ENCODE measurements around the gene PARP16.

The PARP16 gene

DNA sequence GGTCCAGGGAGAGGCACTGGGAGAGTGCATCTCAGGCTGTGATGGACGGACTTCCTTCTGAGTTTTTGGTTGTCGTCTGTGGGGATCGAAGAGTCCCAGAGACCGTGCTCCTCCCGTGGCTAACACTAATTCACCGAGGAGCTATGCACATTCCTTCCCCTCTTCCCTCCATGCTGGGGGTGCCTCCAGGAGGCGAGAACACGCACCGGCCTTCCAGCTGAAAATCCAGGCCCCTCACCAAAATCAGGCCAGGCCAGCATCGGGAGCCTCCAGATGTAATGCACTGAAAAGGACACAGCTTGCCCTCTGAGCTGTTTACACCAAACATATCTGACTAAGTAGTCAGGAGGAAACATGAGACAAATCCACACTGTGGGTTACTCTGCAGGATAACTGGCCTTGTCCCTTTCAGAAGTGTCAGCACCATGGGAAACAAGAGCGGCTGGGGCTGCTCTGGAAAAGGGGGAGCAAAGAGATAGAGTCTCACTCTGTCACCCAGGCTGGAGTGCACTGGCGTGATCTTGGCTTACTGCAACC is 23.3 kb upstream of the PARP16 start:
- no peak overlapping the region for H3K27ac ChIP-seq (ENCODE audit: low read length)
- H3K27me3 ChIP-seq (ENCODE audit: insufficient read depth, low read length): no peaks in the 10 kb centered on the region
- H3K36me3 ChIP-seq (ENCODE audit: insufficient read depth, low read depth, low read length): no peaks in the 10 kb centered on the region
- no peak overlapping the region for H3K9ac ChIP-seq (ENCODE audit: low read depth, low read length)
- no peak overlapping the region for H3K4me3 ChIP-seq (ENCODE audit: low read length)
- H3K4me1 ChIP-seq (ENCODE audit: insufficient read depth, low read length): peaks cover 6% of the 10 kb centered on the region; the same call in 1 of the 2 replicates
- H3K9me3 ChIP-seq (ENCODE audit: insufficient read depth, low read depth, low read length): no peaks in the 10 kb centered on the region

DNA sequence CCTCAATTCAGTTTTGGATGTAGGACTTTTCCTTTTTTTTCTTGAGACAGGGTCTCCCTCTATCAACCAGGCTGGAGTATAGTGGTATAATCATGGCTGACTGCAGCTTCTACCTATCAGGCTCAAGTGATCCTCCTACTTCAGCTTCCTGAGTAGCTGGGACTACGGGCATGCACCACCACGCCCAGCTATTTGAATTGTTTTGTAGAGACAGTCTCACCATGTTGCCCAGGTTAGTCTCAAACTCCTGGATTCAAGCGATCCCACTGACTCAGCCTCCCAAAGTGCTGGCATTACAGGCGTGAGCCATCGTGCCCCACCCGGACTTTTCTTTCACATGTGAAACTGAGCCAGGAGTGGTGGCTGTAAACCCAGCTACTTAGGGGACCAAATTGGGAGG is 21.3 kb upstream of the PARP16 start:
- Histone ChIP-seq H3K36me3 (ENCODE audit: insufficient read depth, low read depth, low read length) (no peaks in the 10 kb centered on the region), H3K9me3 (ENCODE audit: insufficient read depth, low read depth, low read length) (no peaks in the 10 kb centered on the region), H3K4me1 (ENCODE audit: insufficient read depth, low read length) (peaks cover 12% of the 10 kb centered on the region; the same call in 1 of the 2 replicates), H3K27ac (ENCODE audit: low read length) (no peak overlapping the region), H3K4me3 (ENCODE audit: low read length) (no peak overlapping the region), H3K9ac (ENCODE audit: low read depth, low read length) (no peak overlapping the region), H3K27me3 (ENCODE audit: insufficient read depth, low read length) (no peaks in the 10 kb centered on the region)

DNA sequence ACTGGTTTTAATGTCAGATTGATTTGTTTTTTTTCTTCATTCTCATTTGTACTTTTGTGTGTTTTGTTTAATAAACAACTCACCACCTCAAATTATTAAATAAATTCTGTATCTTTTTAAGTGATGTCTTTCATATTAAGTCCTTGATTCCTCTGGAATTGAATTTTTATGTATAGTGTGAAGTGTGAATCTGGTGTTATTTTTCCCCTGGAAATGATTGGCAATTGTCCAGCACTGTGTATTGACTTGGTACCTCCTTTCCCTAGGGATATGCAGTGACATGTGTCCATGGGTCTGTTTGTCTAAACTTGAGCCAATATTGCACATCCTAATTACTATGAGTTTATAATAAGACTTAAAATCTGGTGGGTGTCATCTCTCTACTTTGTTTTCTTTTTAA is 19.9 kb upstream of the PARP16 start:
- Histone ChIP-seq H3K4me1 (ENCODE audit: insufficient read depth, low read length) (peaks cover 6% of the 10 kb centered on the region; the same call in 1 of the 2 replicates), H3K36me3 (ENCODE audit: insufficient read depth, low read depth, low read length) (no peaks in the 10 kb centered on the region), H3K9ac (ENCODE audit: low read depth, low read length) (no peak overlapping the region), H3K27me3 (ENCODE audit: insufficient read depth, low read length) (no peaks in the 10 kb centered on the region), H3K9me3 (ENCODE audit: insufficient read depth, low read depth, low read length) (no peaks in the 10 kb centered on the region), H3K4me3 (ENCODE audit: low read length) (no peak overlapping the region), H3K27ac (ENCODE audit: low read length) (no peak overlapping the region)

DNA sequence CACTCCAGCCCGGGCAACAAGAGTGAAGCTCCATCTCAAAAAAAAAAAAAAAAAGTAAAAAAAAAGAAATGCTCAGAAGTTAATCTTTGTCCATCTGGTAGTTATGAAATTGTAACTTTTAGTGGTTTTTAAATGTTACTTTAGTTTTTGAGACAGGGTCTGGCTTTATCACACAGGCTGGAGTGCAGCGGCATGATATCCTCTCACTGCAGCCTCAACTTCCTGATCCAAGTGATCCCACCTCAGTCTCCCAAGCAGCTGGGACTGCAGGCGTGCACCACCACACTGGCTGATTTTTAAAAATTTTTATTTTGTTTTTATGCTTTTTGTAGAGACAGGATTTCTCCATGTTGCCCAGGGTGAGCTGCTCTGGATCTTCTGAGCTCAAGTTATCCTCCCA is 19.1 kb upstream of the PARP16 start:
- Histone ChIP-seq H3K9me3 (ENCODE audit: insufficient read depth, low read depth, low read length) (no peaks in the 10 kb centered on the region), H3K4me3 (ENCODE audit: low read length) (no peak overlapping the region), H3K4me1 (ENCODE audit: insufficient read depth, low read length) (peaks cover 6% of the 10 kb centered on the region; the same call in 1 of the 2 replicates), H3K27me3 (ENCODE audit: insufficient read depth, low read length) (no peaks in the 10 kb centered on the region), H3K36me3 (ENCODE audit: insufficient read depth, low read depth, low read length) (no peaks in the 10 kb centered on the region), H3K9ac (ENCODE audit: low read depth, low read length) (no peak overlapping the region), H3K27ac (ENCODE audit: low read length) (no peak overlapping the region)

DNA sequence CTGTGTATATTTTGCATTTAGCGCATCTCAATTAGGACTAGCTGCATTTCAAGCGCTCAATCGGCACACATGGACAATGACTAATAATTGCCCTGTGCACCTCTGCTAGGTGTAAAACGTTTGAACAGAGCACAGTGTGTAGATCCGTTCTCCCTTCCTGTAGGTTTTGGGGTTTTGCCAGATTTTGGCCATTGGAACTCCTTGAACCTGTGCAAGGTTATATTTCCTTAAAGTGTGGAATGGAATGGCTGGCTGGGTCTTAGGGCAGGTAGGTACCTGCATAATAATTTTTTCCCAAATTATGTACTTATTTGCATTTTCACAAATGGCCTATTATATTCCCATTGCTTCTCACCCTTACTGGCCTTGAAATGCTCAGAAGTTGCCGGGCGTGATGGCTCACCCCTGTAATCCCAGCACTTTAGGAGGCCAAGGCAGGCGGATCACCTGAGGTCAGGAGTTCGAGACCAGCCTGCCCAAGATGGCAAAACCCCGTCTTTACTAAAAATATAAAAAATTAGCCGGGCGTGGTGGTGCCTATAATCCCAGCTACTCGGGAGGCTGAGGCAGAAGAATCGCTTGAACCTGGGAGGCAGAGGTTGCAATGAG is 18.6 kb upstream of the PARP16 start:
- Histone ChIP-seq H3K4me3 (ENCODE audit: low read length) (no peak overlapping the region), H3K9me3 (ENCODE audit: insufficient read depth, low read depth, low read length) (no peaks in the 10 kb centered on the region), H3K9ac (ENCODE audit: low read depth, low read length) (no peak overlapping the region), H3K27me3 (ENCODE audit: insufficient read depth, low read length) (no peaks in the 10 kb centered on the region), H3K36me3 (ENCODE audit: insufficient read depth, low read depth, low read length) (no peaks in the 10 kb centered on the region), H3K27ac (ENCODE audit: low read length) (no peak overlapping the region), H3K4me1 (ENCODE audit: insufficient read depth, low read length) (peaks cover 6% of the 10 kb centered on the region; the same call in 1 of the 2 replicates)

DNA sequence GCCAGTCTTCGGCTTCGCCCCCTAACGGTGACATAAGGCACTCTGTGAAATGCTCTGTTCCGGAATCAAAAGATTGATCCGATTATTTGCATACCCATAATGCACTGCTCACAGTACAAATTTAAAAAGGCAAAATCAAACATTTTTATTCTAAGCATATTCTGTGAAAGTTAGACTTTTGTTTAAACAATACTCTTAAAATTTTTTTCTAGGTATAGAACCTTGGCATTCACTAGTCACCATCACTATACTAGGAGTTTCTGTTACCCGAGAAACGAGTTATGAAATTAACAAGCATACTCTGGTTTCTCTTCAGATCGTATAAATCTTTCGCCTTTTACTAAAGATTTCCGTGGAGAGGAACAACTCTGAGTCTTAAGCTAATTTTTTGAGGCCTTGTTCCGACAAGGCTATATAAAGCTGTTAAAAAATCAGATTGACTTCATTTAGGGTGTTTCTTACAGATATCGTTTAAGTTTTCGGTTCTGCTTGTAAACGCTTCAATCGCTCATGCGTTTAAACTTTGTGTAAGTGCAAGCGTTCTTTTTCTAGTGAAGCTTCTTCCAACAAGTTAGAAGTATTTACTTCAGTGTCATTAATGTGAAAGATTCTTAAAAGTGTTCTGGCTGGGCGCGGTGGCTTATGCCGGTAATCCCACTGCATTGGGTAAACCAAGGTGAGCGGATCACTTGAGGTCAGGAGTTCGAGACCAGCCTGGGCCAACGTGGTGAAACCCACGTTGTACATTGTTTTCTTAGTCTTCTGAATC is 17.9 kb upstream of the PARP16 start, which contains the start of gene RNU5B-1:
TSS of gene RNU5B-1 (plus strand) at position 297 of the 769 bp plus-strand sequence.
- Histone ChIP-seq H3K4me1 (ENCODE audit: insufficient read depth, low read length) (peaks cover 6% of the 10 kb centered on the region; the same call in 1 of the 2 replicates), H3K9me3 (ENCODE audit: insufficient read depth, low read depth, low read length) (no peaks in the 10 kb centered on the region), H3K27me3 (ENCODE audit: insufficient read depth, low read length) (no peaks in the 10 kb centered on the region), H3K9ac (ENCODE audit: low read depth, low read length) (peak within 1 kb of the TSS; percentile 83), H3K27ac (ENCODE audit: low read length) (peak within 1 kb of the TSS; percentile 84), H3K36me3 (ENCODE audit: insufficient read depth, low read depth, low read length) (no peaks in the 10 kb centered on the region), H3K4me3 (ENCODE audit: low read length) (peak within 1 kb of the TSS; percentile 66)

DNA sequence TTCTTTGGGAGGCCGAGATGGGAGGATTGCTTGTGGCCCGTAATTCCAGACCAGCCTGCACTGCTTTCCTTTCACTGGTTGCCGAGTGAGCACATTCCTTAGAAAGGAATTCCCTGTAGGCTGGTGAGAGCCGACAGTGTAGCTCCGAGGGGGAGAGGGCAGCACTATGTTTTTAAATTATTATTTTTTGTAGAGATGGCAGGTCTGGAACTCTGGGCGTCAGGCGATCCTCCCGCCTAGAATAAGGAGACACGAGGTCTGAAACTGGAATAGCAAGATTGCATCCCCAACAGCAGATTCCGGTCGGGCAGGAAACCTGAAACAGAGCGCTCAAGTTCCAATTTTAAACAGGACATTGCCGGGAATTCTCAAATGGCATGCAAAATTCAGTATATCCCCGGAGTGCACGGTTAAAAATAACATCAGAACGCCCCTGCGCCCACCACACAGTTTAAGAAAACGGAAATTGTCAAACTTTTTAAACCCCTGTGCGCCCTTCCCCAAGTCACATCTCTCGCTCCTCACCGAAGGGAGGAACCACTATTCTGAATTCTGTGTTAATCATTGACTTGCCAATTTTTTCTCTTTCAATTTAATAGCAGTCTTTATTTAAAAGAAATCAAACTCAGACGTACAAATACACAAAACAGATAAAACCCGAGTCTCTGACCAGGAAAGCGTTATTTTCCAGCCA is 17.2 kb upstream of the PARP16 start:
- Histone ChIP-seq H3K9ac (ENCODE audit: low read depth, low read length) (peak overlapping the region; percentile 83), H3K4me1 (ENCODE audit: insufficient read depth, low read length) (peaks cover 6% of the 10 kb centered on the region; the same call in 1 of the 2 replicates), H3K4me3 (ENCODE audit: low read length) (peak overlapping the region; percentile 66), H3K27me3 (ENCODE audit: insufficient read depth, low read length) (no peaks in the 10 kb centered on the region), H3K9me3 (ENCODE audit: insufficient read depth, low read depth, low read length) (no peaks in the 10 kb centered on the region), H3K27ac (ENCODE audit: low read length) (peak overlapping the region; percentile 66), H3K36me3 (ENCODE audit: insufficient read depth, low read depth, low read length) (no peaks in the 10 kb centered on the region)

DNA sequence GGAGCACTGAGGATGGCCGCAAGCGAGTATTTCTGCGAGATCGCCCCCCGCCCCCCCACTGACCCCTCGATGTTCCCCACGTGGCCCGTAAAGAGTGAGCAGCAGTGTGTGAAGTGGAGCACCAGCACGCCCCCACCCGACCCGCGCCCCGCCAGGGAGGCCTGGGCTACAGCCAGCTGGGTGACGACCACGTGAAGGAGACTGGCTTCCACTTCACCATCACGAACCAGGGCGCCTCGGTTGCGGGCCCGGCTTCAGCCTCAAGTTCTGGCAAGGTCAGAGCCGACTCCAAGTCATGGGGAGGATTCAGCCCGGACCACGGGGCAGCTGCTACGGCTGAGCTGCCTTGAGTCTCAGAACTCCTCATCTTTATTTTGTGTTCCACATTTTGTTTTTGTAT is 15.4 kb upstream of the PARP16 start:
- H3K36me3 ChIP-seq (ENCODE audit: insufficient read depth, low read depth, low read length): no peaks in the 10 kb centered on the region
- peaks cover 6% of the 10 kb centered on the region; the same call in 1 of the 2 replicates for H3K4me1 ChIP-seq (ENCODE audit: insufficient read depth, low read length)
- no peak overlapping the region for H3K27ac ChIP-seq (ENCODE audit: low read length)
- H3K9me3 ChIP-seq (ENCODE audit: insufficient read depth, low read depth, low read length): no peaks in the 10 kb centered on the region
- H3K4me3 ChIP-seq (ENCODE audit: low read length): no peak overlapping the region
- H3K9ac ChIP-seq (ENCODE audit: low read depth, low read length): no peak overlapping the region
- H3K27me3 ChIP-seq (ENCODE audit: insufficient read depth, low read length): no peaks in the 10 kb centered on the region

DNA sequence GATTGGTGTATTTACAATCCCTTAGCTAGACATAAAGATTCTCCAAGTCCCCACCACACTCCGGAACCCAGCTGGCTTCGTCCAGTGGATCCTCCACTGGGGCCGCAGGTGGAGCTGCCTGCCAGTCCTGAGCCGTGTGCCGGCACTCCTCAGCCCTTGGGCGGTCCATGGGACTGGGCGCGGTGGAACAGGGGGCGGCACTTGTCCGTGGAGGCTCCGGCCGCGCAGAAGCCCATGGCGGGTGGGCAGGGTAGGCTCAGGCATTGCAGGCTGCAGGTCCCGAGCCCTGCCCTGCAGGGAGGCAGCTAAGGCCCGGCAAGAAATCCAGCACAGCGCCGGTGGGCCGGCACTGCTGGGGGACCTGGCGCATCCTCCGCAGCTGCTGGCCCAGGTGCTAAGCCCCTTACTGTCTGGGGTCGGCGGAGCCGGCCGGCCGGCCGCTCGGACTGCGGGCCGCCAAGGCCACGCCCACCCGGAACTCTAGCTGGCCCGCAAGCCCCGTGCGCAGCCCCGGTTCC is 14.3 kb upstream of the PARP16 start:
- H3K27ac ChIP-seq (ENCODE audit: low read length): no peak overlapping the region
- no peaks in the 10 kb centered on the region for H3K36me3 ChIP-seq (ENCODE audit: insufficient read depth, low read depth, low read length)
- no peaks in the 10 kb centered on the region for H3K9me3 ChIP-seq (ENCODE audit: insufficient read depth, low read depth, low read length)
- no peak overlapping the region for H3K4me3 ChIP-seq (ENCODE audit: low read length)
- no peaks in the 10 kb centered on the region for H3K27me3 ChIP-seq (ENCODE audit: insufficient read depth, low read length)
- no peak overlapping the region for H3K9ac ChIP-seq (ENCODE audit: low read depth, low read length)
- H3K4me1 ChIP-seq (ENCODE audit: insufficient read depth, low read length): peaks cover 6% of the 10 kb centered on the region; the same call in 1 of the 2 replicates

DNA sequence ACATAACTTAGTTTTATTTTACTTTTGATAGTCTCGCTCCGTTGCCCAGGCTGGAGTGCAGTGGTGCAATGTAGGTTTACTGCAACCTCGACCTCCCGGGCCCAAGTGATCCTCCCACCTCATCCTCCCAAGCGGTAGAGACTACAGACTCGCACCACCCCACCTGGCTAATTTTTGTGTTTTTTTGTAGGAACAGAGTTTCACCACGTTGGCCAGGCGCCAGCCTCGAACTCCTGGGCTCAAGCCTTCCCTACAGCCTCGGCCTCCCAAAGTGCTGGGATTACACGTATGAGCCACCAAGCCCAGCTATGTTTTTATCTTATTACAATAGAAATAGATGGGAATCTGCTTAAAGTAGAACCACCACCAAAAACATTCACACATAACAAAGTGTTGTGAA is 12.0 kb upstream of the PARP16 start:
- H3K4me3 ChIP-seq (ENCODE audit: low read length): no peak overlapping the region; the same call in 1 of the 2 replicates
- H3K4me1 ChIP-seq (ENCODE audit: insufficient read depth, low read length): peaks cover 3% of the 10 kb centered on the region; the same call in 1 of the 2 replicates
- no peaks in the 10 kb centered on the region for H3K27me3 ChIP-seq (ENCODE audit: insufficient read depth, low read length)
- H3K9ac ChIP-seq (ENCODE audit: low read depth, low read length): no peak overlapping the region
- H3K9me3 ChIP-seq (ENCODE audit: insufficient read depth, low read depth, low read length): no peaks in the 10 kb centered on the region
- H3K36me3 ChIP-seq (ENCODE audit: insufficient read depth, low read depth, low read length): no peaks in the 10 kb centered on the region
- H3K27ac ChIP-seq (ENCODE audit: low read length): no peak overlapping the region

DNA sequence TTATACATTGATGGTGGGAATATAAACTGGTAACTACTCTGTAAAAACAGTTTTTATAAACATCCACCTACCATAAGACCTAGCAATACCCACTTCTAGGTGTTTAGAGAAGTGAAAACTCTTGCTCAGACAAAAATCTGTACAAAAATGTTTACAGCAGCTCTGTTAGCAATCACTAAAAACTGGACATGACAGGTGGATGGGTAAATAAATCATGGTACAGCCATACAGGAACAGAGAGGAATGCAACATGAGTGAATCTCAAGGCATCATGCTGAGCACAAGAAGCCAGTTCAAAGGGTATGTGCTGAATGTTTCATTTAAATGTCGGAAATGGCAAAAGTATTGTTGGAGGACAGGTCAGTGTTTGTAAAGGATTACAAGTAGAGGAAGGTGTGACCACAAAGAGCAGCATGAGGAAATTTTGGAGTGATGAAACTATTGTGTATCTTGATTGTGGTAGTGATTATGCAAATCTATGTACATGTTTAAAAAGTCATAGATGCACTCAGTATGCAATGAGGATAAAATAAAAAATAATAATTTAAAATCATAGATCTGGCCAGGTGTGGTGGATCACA is 6.3 kb upstream of the PARP16 start:
- Histone ChIP-seq H3K4me1 (ENCODE audit: insufficient read depth, low read length) (no peaks in the 10 kb centered on the region), H3K4me3 (ENCODE audit: low read length) (no peak overlapping the region), H3K27ac (ENCODE audit: low read length) (no peak overlapping the region), H3K9me3 (ENCODE audit: insufficient read depth, low read depth, low read length) (no peaks in the 10 kb centered on the region), H3K36me3 (ENCODE audit: insufficient read depth, low read depth, low read length) (no peaks in the 10 kb centered on the region), H3K9ac (ENCODE audit: low read depth, low read length) (no peak overlapping the region), H3K27me3 (ENCODE audit: insufficient read depth, low read length) (peaks cover 5% of the 10 kb centered on the region)
